HepG2 (cell line): Measurements from ENCODE around the gene TMEM235. TPM values are rescaled to one million over a fixed set of nuclear protein-coding genes. Genes with fewer than 3 reads are reported as not detected.
A peak's percentile ranks its signal among the peaks of the same experiment; 100 is the strongest.

Source experiments
- CBX1 ChIP-seq: IDR thresholded peaks from one replicate; pipeline ENCODE4 v1.6.1; 2016; ENCODE audit warnings: antibody characterized with exemption, low read depth
- FOXJ3 ChIP-seq: sonication (generic); formaldehyde crosslinking; IDR thresholded peaks from 2 replicates; pipeline ENCODE4 v1.4.0; 2020; ENCODE audit warnings: missing genetic modification reagents, mild to moderate bottlenecking, borderline replicate concordance
- GATAD1 ChIP-seq: IDR thresholded peaks from 2 replicates; pipeline ENCODE4 v1.6.1; 2016; ENCODE audit warnings: missing genetic modification reagents, missing compliant biosample characterization
- GMEB1 ChIP-seq: sonication (generic); formaldehyde crosslinking; IDR thresholded peaks from 2 replicates; pipeline ENCODE4 v1.5.1; 2020; ENCODE audit warnings: missing genetic modification reagents, mild to moderate bottlenecking, borderline replicate concordance
- HIC2 ChIP-seq: sonication (generic); formaldehyde crosslinking; IDR thresholded peaks from 2 replicates; pipeline ENCODE4 v1.9.0; 2022; ENCODE audit warnings: low read depth, missing genetic modification reagents
- HINFP ChIP-seq: sonication (generic); formaldehyde crosslinking; IDR thresholded peaks from 2 replicates; pipeline ENCODE4 v1.4.0; 2020; ENCODE audit warnings: low read depth, mild to moderate bottlenecking, missing genetic modification reagents
- MEF2D ChIP-seq: sonication (generic); formaldehyde crosslinking; IDR thresholded peaks from 2 replicates; pipeline ENCODE4 v1.5.1; 2020; ENCODE audit warnings: mild to moderate bottlenecking, missing genetic modification reagents
- PAF1 ChIP-seq: IDR thresholded peaks from 2 replicates; pipeline ENCODE4 v1.6.1; 2016; ENCODE audit warnings: missing genetic modification reagents, missing compliant biosample characterization
- POLR2A ChIP-seq, 2 experiments: IDR thresholded peaks; 2 replicates each; pipeline ENCODE4 v1.6.1; 2011; ENCODE audit warnings: low read depth in 2 of 2, low read length in 2 of 2, mild to moderate bottlenecking in 1 of 2, moderate library complexity in 1 of 2; ENCODE audit not compliant: insufficient read depth in 1 of 2
- TOPORS ChIP-seq: sonication (generic); formaldehyde crosslinking; IDR thresholded peaks from 2 replicates; pipeline ENCODE4 v1.8.0; 2023; ENCODE audit warnings: mild to moderate bottlenecking, missing genetic modification reagents
- ZBTB38 ChIP-seq: sonication (generic); formaldehyde crosslinking; IDR thresholded peaks from 2 replicates; pipeline ENCODE4 v1.5.1; 2020; ENCODE audit warnings: mild to moderate bottlenecking, missing genetic modification reagents
- ZFP36L1 ChIP-seq: sonication (generic); formaldehyde crosslinking; IDR thresholded peaks from 2 replicates; pipeline ENCODE4 v1.8.0; 2022; ENCODE audit warnings: mild to moderate bottlenecking, missing genetic modification reagents, moderate library complexity
- ZMAT3 ChIP-seq: sonication (generic); formaldehyde crosslinking; conservative IDR thresholded peaks from 2 replicates; pipeline ENCODE4 v1.7.0; 2021; ENCODE audit warnings: missing genetic modification reagents
- ZNF20 ChIP-seq: sonication (generic); formaldehyde crosslinking; IDR thresholded peaks from 2 replicates; pipeline ENCODE4 v1.4.0; 2020; ENCODE audit warnings: mild to moderate bottlenecking, moderate library complexity, missing genetic modification reagents
- ZNF225 ChIP-seq: sonication (generic); formaldehyde crosslinking; IDR thresholded peaks from 2 replicates; pipeline ENCODE4 v1.4.0; 2020; ENCODE audit warnings: mild to moderate bottlenecking, missing genetic modification reagents
- ZNF260 ChIP-seq: sonication (generic); formaldehyde crosslinking; IDR thresholded peaks from 2 replicates; pipeline ENCODE4 v1.4.0; 2020; ENCODE audit warnings: missing genetic modification reagents, low read depth, mild to moderate bottlenecking, borderline replicate concordance
- ZNF451 ChIP-seq: sonication (generic); formaldehyde crosslinking; IDR thresholded peaks from 2 replicates; pipeline ENCODE4 v1.5.0; 2020; ENCODE audit warnings: mild to moderate bottlenecking, missing genetic modification reagents
- ZNF549 ChIP-seq: sonication (generic); formaldehyde crosslinking; IDR thresholded peaks from 2 replicates; pipeline ENCODE4 v1.5.0; 2020; ENCODE audit warnings: missing genetic modification reagents
- ZNF562 ChIP-seq: sonication (generic); formaldehyde crosslinking; IDR thresholded peaks from 2 replicates; pipeline ENCODE4 v1.8.0; 2022; ENCODE audit warnings: missing genetic modification reagents, borderline replicate concordance
- ZNF766 ChIP-seq: sonication (generic); formaldehyde crosslinking; IDR thresholded peaks from 2 replicates; pipeline ENCODE4 v1.5.0; 2020; ENCODE audit warnings: missing genetic modification reagents, borderline replicate concordance
- polyA plus RNA-seq, 8 experiments: library from polyadenylated mRNA; depleted of rRNA in 3 of 8; stranded (reverse) in 7 of 8; unstranded in 1 of 8; fragments of >200 nt; fragmentation: Illumina TruSeq in 4 of 8; extraction: Trizol in 4 of 8; gene quantifications; 2 replicates each; pipeline versions ENCODE4 v1.2.1 to v1.2.3, GENCODE V29; 2011 to 2016; ENCODE audit warnings: low read depth in 4 of 8, missing spikeins in 1 of 8, mixed read lengths in 1 of 8; ENCODE audit not compliant: insufficient read depth in 1 of 8
- total RNA-seq, 5 experiments: library from RNA; depleted of rRNA; stranded (reverse); fragments of >200 nt; fragmentation: Illumina TruSeq; extraction: Trizol; gene quantifications; 2 replicates each; pipeline ENCODE4 v1.2.3, GENCODE V29; 2016; ENCODE audit warnings: low read depth in 1 of 5
- TF ChIP-seq, protein P1 (sequence below): sonication (generic); formaldehyde crosslinking; IDR thresholded peaks from 2 replicates; pipeline ENCODE4 v1.5.0; 2020; ENCODE audit warnings: missing genetic modification reagents
- TF ChIP-seq, protein P2 (sequence below): sonication (generic); formaldehyde crosslinking; IDR thresholded peaks from 2 replicates; pipeline ENCODE4 v1.4.0; 2020; ENCODE audit warnings: missing genetic modification reagents

TMEM235 gene
- total and polyA plus RNA-seq, 2 of the 13 experiments (the other 11 are each of a cell fraction or from before 2014, with no cell fraction given), result not detected

- TF ChIP-seq POLR2A (IDR thresholded peaks at IDR 0.05; ENCODE audit: insufficient read depth in 1 of 2, low read depth in 2 of 2, low read length in 2 of 2) (peak; percentile 99), HINFP (CRISPR knock-in tag) (no peak), ZMAT3 (CRISPR knock-in tag) (peak; percentile 89), ZNF766 (CRISPR knock-in tag) (peak; percentile 79; the same call in 1 of the 2 replicates), ZNF260 (no peak), ZNF549 (CRISPR knock-in tag) (no peak), ZNF20 (CRISPR knock-in tag) (no peak; the same call in 1 of the 2 replicates), ZFP36L1 (CRISPR knock-in tag) (peak; percentile 100), HIC2 (0 out of 2 replicates have a peak, but pooled peaks have one; percentile 45), GMEB1 (CRISPR knock-in tag) (peak; percentile 75; the same call in 1 of the 2 replicates), FOXJ3 (CRISPR knock-in tag) (0 out of 2 replicates have a peak, but pooled peaks have one; percentile 37), ZNF451 (CRISPR knock-in tag) (peak; percentile 86; the same call in 1 of the 2 replicates), CBX1 (no peak), ZBTB38 (CRISPR knock-in tag) (peak; percentile 63), ZNF225 (CRISPR knock-in tag) (no peak), GATAD1 (peak; percentile 80; the same call in 1 of the 2 replicates), MEF2D (peak; percentile 77), ZNF562 (CRISPR knock-in tag) (peak; percentile 87; the same call in 1 of the 2 replicates), PAF1 (CRISPR knock-in tag) (no peak), TOPORS (CRISPR knock-in tag) (peak; percentile 99)
- TF ChIP-seq, protein P1, sequence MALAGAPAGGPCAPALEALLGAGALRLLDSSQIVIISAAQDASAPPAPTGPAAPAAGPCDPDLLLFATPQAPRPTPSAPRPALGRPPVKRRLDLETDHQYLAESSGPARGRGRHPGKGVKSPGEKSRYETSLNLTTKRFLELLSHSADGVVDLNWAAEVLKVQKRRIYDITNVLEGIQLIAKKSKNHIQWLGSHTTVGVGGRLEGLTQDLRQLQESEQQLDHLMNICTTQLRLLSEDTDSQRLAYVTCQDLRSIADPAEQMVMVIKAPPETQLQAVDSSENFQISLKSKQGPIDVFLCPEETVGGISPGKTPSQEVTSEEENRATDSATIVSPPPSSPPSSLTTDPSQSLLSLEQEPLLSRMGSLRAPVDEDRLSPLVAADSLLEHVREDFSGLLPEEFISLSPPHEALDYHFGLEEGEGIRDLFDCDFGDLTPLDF, result peak; percentile 100
- TF ChIP-seq, protein P2, sequence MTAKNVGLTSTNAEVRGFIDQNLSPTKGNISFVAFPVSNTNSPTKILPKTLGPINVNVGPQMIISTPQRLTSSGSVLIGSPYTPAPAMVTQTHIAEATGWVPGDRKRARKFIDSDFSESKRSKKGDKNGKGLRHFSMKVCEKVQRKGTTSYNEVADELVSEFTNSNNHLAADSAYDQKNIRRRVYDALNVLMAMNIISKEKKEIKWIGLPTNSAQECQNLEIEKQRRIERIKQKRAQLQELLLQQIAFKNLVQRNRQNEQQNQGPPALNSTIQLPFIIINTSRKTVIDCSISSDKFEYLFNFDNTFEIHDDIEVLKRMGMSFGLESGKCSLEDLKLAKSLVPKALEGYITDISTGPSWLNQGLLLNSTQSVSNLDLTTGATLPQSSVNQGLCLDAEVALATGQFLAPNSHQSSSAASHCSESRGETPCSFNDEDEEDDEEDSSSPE (CRISPR knock-in tag), result peak; percentile 100
These were observed 44.5 kb upstream of the TMEM235 start, which contains the start of the genes AFMID and TK1 (continued) for GRCh38 chr17:78186692-78187595.
